SW480 (cell line): Measurements from ENCODE around the gene DIRAS3.
"Not testable (repeated sequence)": the region's sequence is repeated elsewhere in the genome, so short reads cannot be mapped to it uniquely, and the experiment has no call there.

ENCODE experiments used
- DNase-seq: peaks from one replicate; pipeline ENCODE4 v3.0.0-alpha.2; 2016; ENCODE audit warnings: low spot score

DIRAS3 gene

DNA sequence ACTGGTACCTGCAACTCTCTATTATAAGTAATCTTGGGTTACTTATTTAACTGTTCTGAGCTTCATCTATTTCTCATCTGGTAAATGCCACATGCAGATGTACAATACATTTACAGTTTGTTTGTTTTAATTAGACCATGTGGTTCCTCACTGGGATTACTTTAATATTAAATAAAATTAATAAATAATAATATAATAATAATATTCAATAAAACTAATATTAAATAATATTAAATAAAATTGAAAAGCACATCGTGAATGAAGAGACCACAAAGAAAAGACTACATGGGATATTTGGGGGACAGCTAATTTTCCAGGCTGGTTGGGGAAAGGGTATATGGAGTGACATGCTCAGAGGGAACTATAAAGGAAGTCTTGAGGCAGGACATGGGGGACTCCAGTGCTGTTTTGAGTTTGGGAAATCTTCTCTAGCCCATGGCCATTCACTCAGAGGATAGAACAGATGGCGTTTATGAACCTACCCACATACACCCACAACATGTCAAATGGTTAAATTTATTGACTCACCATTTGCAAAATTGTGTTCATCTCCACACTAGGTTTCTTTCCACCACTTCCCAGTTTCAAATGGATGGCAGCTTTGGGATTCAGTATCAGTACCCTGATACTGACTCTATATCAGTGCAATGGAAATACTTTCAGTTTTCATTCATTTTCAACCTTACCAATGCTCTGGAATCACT is 25.6 kb downstream of the DIRAS3 start:
- DNase-seq = no peak

DNA sequence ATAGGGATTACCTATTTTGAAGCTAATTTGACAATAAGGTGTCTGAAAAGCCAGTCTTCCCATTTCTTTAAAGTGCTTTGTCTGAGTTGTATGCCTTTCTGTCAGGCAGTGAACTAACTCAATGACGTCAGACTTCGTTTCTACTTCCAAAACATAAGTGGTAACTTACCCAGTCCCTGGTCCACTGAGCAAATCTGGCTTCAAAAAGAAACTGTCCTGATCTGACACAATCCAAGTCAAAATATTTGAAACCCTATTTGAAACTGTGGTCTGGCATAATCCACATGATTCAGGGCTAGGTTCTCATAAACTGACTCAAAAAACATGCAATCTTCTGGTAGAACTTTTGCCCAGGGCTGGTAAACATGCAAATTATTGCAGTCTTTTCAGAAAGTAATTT is 34.0 kb downstream of the DIRAS3 start:
- no peak for DNase-seq

DNA sequence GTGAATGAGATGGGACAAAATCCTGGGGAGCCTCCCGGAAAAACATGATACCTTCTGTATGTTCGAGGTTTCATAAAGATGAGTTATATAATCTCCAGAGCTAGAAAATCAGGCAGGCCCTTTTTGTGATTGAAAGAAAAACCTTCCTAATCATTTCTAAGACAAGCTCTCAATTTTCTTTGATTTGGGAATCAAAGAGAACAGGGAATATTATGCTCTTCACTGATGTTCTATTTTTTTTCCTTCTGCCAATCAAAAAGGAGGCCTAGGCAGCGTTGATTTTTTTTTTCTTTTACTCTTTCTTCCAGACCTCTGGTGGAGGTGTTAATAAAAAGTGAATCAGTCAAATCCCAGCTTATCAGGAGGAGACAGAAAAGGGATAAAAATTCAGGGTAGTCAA is 34.5 kb downstream of the DIRAS3 start:
- DNase-seq = no peak

DNA sequence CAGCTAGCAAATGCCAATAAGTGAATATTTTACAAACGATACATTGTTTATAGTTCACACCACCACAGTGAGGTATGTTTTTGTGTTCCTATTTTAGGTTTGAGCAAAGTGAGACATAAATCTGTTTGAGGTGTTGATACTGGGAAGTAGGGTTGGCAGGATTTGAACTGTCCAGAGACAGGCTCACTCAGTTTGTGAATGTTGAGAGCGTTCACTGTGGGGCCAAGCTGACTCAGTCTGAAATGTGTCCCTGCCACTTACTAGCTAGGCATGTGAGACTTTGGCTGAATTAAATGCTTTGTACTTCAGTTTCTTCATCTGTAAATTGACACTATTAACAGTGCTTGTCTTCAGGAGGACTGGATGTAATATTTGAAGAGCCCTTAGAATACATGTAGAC is 35.1 kb downstream of the DIRAS3 start:
- DNase-seq = no peak

DNA sequence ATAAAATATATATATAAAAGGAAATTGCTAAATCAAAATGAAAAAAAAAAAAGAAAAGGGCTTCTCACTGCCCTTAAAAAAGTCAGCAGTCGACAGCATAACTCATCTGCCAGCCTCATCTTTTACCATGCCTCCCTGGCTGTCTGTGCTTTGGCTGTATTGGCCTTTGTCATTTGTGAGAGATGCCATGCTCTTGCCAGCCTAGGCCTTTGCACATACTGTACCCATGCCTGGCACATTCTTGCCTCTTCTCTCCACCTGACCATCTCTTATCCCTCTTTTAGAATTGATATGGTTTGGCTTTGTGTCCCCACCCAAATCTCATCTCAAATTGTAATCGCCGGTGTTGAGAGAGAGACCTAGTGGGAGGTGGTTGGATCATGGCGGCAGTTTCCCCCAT is 37.1 kb downstream of the DIRAS3 start:
- no peak for DNase-seq

DNA sequence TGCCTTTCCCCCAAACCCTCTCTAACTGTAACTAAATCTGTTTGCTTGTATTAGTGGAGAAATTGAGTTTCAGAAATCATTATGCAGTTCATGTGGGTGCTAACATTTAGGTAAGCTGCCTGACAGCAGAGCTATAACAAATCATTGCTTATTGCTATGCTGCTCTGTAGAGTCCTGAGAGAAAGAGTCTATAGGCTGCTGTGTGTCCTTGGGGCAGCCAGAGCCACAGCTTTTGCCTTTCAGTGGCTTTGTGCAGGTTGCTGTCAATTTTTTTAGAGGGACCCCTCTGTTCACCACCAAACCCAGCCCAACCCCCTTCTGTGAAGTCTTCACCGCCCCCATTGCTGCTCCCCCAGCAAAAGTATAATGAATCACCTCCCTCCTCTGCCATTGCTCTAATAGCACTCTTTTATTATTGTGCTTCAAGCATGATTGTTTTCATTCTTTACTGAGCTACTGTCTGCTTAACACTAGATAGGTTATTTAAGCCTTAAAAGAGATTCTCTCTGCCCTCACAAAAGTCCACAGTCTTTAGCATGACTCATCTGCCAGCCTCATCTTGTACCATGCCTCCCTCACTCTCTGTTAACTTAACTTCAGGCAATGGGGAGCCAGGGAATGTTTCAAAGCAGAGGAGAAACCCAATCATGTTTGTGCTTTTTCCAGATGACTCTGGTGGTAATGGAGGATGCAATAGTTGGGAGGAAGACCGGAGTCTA is 38.6 kb downstream of the DIRAS3 start:
- no peak for DNase-seq

DNA sequence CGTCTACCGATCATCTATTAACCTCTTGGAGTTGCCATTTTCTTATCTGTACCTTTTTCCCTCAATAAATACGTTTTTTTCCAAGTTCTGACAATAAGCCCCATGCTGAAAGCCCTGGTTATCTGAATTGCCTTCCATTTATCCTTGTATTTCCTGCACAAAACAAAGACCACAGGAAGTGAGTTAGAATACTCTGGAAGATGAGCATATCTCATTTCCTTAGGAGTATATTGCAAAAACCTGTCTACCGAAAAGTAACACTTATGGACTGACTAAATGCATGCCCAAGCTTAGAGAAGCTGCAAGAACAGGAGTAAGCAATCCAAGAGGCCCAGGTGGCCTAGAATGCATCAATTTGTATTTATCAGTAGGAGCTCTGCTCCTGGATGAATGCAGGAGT is 39.9 kb downstream of the DIRAS3 start:
- DNase-seq = no peak

DNA sequence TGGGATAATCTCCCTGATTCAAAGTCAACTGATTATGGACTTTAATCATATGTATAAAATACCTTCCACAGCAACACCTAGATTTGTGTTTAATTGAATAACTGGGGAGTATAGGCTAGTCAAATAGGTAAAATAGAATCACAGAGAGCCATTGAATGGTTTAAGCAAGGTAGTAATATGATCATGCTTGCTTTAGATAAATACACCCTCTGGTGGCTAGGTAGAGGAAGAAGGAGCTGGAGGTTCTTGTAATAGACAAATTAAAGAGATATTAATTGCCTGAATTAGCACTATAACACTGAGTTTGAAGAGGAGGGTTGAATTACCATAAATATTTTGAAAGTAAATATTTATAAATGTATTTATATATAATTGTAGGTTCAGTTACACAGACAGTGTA is 40.3 kb downstream of the DIRAS3 start:
- peak; percentile 54 for DNase-seq

DNA sequence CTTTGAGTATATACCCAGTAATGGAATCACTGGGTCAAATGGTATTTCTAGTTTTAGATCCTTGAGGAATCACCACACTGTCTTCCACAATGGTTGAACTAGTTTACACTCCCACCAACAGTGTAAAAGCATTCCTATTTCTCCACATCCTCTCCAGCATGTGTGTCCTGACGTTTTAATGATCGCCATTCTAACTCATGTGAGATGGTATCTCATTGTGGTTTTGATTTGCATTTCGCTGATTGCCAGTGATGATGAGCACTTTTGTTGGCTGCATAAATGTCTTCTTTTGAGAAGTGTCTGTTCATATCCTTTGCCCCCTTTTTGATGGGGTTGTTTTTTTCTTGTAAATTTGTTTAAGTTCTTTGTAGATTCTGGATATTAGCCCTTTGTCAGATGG is 46.8 kb downstream of the DIRAS3 start:
- not testable (repeated sequence) for DNase-seq

DNA sequence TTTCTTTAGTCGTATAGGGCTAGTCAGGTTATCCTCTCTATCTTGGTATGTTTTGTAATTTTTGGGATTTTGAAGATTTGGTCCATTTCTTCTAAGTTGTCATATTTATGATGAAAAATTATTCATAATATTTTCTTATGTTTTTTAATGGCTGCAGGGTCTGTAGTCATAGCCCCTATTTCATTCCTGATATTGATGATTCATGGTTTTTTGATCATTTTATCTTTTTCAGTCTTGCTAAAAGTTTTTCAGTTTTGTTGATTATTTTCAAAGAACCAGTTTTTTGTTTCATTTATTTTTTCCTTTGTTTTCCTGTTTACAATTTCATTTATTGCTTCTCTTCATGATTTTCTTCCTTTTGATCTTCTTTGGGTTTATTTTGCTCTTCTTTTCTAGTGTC is 50.2 kb downstream of the DIRAS3 start:
- no peak for DNase-seq

DNA sequence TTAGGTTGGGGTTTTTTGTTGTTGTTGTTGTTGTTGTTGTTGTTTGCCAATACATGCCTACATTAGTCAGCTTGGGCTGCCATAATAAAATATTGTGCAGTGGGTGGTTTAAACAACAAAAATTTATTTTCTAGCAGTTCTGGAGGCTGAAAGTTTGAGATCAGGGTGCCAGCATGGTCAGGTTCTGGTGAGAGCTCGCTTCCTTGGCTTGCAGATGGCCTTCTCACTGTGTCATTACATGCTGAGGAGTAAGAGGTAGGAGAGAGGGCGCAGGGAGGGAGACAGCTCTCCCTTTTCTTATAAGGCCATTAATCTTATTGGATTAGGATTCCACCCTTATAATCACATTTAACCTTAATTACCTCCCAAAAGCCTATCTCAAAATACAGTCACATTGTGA is 52.7 kb downstream of the DIRAS3 start:
- no peak for DNase-seq
